Measurements from ENCODE around the gene DST.

GRCh38 chr6:56437171-56437900 is 205.4 kb downstream of the DST start:
- TF ChIP-seq, protein P1, sequence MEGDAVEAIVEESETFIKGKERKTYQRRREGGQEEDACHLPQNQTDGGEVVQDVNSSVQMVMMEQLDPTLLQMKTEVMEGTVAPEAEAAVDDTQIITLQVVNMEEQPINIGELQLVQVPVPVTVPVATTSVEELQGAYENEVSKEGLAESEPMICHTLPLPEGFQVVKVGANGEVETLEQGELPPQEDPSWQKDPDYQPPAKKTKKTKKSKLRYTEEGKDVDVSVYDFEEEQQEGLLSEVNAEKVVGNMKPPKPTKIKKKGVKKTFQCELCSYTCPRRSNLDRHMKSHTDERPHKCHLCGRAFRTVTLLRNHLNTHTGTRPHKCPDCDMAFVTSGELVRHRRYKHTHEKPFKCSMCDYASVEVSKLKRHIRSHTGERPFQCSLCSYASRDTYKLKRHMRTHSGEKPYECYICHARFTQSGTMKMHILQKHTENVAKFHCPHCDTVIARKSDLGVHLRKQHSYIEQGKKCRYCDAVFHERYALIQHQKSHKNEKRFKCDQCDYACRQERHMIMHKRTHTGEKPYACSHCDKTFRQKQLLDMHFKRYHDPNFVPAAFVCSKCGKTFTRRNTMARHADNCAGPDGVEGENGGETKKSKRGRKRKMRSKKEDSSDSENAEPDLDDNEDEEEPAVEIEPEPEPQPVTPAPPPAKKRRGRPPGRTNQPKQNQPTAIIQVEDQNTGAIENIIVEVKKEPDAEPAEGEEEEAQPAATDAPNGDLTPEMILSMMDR (IDR thresholded peaks at IDR 0.05), result no peak
- TF ChIP-seq POLR2A (IDR thresholded peaks at IDR 0.05) (no peak), EP300 (IDR thresholded peaks at IDR 0.05) (no peak), POLR2AphosphoS5 (IDR thresholded peaks at IDR 0.05) (no peak)
